Hepatocyte (in vitro differentiated cells): ENCODE data around the gene HSPA1A.

Source experiments
- EZH2 ChIP-seq: fragments of 200-600 bp; sonication (generic); IDR thresholded peaks from 2 replicates; pipeline ENCODE4 v1.6.1; 2016; ENCODE audit warnings: antibody characterized with exemption, mild to moderate bottlenecking, borderline replicate concordance
- EZH2phosphoT487 ChIP-seq: fragments of 200-600 bp; sonication (generic); IDR thresholded peaks from one replicate; pipeline ENCODE4 v1.6.1; 2018; ENCODE audit warnings: antibody characterized with exemption, mild to moderate bottlenecking, low read depth, moderate library complexity; ENCODE audit not compliant: unreplicated experiment, severe bottlenecking
- TF ChIP-seq, protein P1 (sequence below): fragments of 200-600 bp; sonication (generic); IDR thresholded peaks from 2 replicates; pipeline ENCODE4 v1.5.1; 2016; ENCODE audit warnings: antibody characterized with exemption, mild to moderate bottlenecking; ENCODE audit not compliant: poor library complexity

- TF ChIP-seq, protein P1, sequence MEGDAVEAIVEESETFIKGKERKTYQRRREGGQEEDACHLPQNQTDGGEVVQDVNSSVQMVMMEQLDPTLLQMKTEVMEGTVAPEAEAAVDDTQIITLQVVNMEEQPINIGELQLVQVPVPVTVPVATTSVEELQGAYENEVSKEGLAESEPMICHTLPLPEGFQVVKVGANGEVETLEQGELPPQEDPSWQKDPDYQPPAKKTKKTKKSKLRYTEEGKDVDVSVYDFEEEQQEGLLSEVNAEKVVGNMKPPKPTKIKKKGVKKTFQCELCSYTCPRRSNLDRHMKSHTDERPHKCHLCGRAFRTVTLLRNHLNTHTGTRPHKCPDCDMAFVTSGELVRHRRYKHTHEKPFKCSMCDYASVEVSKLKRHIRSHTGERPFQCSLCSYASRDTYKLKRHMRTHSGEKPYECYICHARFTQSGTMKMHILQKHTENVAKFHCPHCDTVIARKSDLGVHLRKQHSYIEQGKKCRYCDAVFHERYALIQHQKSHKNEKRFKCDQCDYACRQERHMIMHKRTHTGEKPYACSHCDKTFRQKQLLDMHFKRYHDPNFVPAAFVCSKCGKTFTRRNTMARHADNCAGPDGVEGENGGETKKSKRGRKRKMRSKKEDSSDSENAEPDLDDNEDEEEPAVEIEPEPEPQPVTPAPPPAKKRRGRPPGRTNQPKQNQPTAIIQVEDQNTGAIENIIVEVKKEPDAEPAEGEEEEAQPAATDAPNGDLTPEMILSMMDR: no peak
- no peak for TF ChIP-seq EZH2phosphoT487
- no peak for TF ChIP-seq EZH2
These were observed 33.9 kb upstream of the HSPA1A start for GRCh38 chr6:31781244-31782125.
